ENCODE measurements around the gene YDJC. TPM values are rescaled to one million over a fixed set of nuclear protein-coding genes. Genes with fewer than 3 reads are reported as not detected.
"Not testable (repeated sequence)": the region's sequence is repeated elsewhere in the genome, so short reads cannot be mapped to it uniquely, and the experiment has no call there.

Gene YDJC
- total RNA-seq, 1 donor from 2014 or later, result 56.1 TPM

GRCh38 chr22:21580623-21581007 is 49.2 kb downstream of the YDJC start:
- H3K27me3 Mint-ChIP-seq; H3K4me3 Mint-ChIP-seq; H3K27ac Mint-ChIP-seq; DNase-seq; H3K9me3 Mint-ChIP-seq; intact Hi-C loops (cut with micrococcal nuclease): not testable (repeated sequence)
- Mint-ChIP-seq H3K36me3 (ENCODE audit: low read depth) (peaks cover 18% of the 10 kb centered on the region), H3K4me1 (peaks cover 22% of the 10 kb centered on the region)

GRCh38 chr22:21579474-21579851 is 50.4 kb downstream of the YDJC start:
- H3K36me3 Mint-ChIP-seq (ENCODE audit: low read depth), result peaks cover 14% of the 10 kb centered on the region
- no peaks in the 10 kb centered on the region for H3K27me3 Mint-ChIP-seq

More at GRCh38 chr22:21579474-21579851, 50.4 kb downstream of the YDJC start:
- Mint-ChIP-seq H3K27ac (no peak overlapping the region), H3K4me1 (peaks cover 20% of the 10 kb centered on the region), H3K9me3 (no peaks in the 10 kb centered on the region), H3K4me3 (no peak overlapping the region)
- intact Hi-C loops (cut with micrococcal nuclease), result no loop called here
- no peak for DNase-seq

Other genes starting within 250 kb of the YDJC start
- gene RIMBP3B, start 246.3 kb downstream of the YDJC start, total RNA-seq, result 0.26 TPM in 1 of 2 replicates, not detected in the other
- gene HIC2, start 212.7 kb downstream of the YDJC start, total RNA-seq, result 5.9 and 6.4 TPM in 2 replicates
- 0.50 and 0.54 TPM in 2 replicates for gene TMEM191C, start 162.6 kb downstream of the YDJC start, total RNA-seq
- gene RIMBP3C, start 78.6 kb downstream of the YDJC start, total RNA-seq, result 0.19 and 0.26 TPM in 2 replicates
- 62.1 and 63.3 TPM in 2 replicates for gene UBE2L3, start 62.3 kb downstream of the YDJC start, total RNA-seq
- 0.40 and 0.51 TPM in 2 replicates for gene CCDC116, start 2.7 kb upstream of the YDJC start, total RNA-seq
- gene SDF2L1, start 12.3 kb upstream of the YDJC start, total RNA-seq, result 94.3 and 103 TPM in 2 replicates
- gene PPIL2, start 36.0 kb upstream of the YDJC start, total RNA-seq, result 53.1 and 55.9 TPM in 2 replicates
- gene YPEL1, start 105.8 kb upstream of the YDJC start, total RNA-seq, result 0.61 and 1.3 TPM in 2 replicates
- gene MAPK1, start 237.6 kb upstream of the YDJC start, total RNA-seq, result 101 TPM in 2 replicates